Thyroid gland (tissue), 4 donors: ENCODE results near the gene CLCA2.

Source experiments
- CTCF ChIP-seq, 6 experiments: fragments of 200-600 bp in 3 of 6; fragments of 450-650 bp in 3 of 6; sonication (generic) in 3 of 6; IDR thresholded peaks; one replicate each; pipeline ENCODE4 v1.5.1; 2016 to 2019; ENCODE audit warnings: antibody characterized with exemption in 6 of 6, mild to moderate bottlenecking in 2 of 6, inconsistent platforms in 1 of 6, moderate library complexity in 1 of 6
- POLR2A ChIP-seq, 2 donors: fragments of 450-650 bp; IDR thresholded peaks; one replicate each; pipeline ENCODE4 v1.6.1; 2017; ENCODE audit warnings: antibody characterized with exemption in 2 of 2, mild to moderate bottlenecking in 2 of 2, moderate library complexity in 1 of 2

GRCh38 chr1:86387916-86388627 is 35.9 kb upstream of the CLCA2 start:
- TF ChIP-seq CTCF (IDR thresholded peaks at IDR 0.05) = no peak
- no peak for TF ChIP-seq POLR2A (IDR thresholded peaks at IDR 0.05)
